HCT116 (cell line): ENCODE measurements around the gene RIT2.

Experiments
- CTCF ChIP-seq, 3 experiments: fragments of 200-600 bp in 1 of 3; sonication (generic) in 1 of 3; IDR thresholded peaks in 2 of 3; conservative IDR thresholded peaks in 1 of 3; 2 replicates each; pipeline ENCODE4 v1.5.1; 2012 to 2017; ENCODE audit warnings: low read depth in 2 of 3, low read length in 2 of 3, antibody characterized with exemption in 1 of 3, borderline replicate concordance in 1 of 3, control low read depth in 1 of 3, mild to moderate bottlenecking in 1 of 3, mixed read lengths in 1 of 3, mixed run types in 1 of 3, moderate library complexity in 1 of 3; ENCODE audit not compliant: insufficient read depth in 1 of 3
- EGR1 ChIP-seq: IDR thresholded peaks from 2 replicates; pipeline ENCODE4 v1.6.1; 2012; ENCODE audit warnings: low read depth
- FOSL1 ChIP-seq: IDR thresholded peaks from 2 replicates; pipeline ENCODE4 v1.6.1; 2012; ENCODE audit warnings: low read depth
- POLR2A ChIP-seq: IDR thresholded peaks from 2 replicates; pipeline ENCODE4 v1.7.0; 2011; ENCODE audit warnings: borderline replicate concordance; ENCODE audit not compliant: insufficient read depth, insufficient read length; ENCODE audit errors: extremely low read depth
- REST ChIP-seq: IDR thresholded peaks from 2 replicates; pipeline ENCODE4 v1.6.1; 2012; ENCODE audit warnings: low read depth
- ZBTB33 ChIP-seq: IDR thresholded peaks from 2 replicates; pipeline ENCODE4 v1.6.1; 2011; ENCODE audit warnings: mild to moderate bottlenecking, low read length, moderate library complexity; ENCODE audit not compliant: insufficient replicate concordance; ENCODE audit errors: extremely low read depth

GRCh38 chr18:42706618-42707017 is 408.9 kb downstream of the RIT2 start:
- TF ChIP-seq FOSL1 (no peak), EGR1 (no peak), REST (no peak), CTCF (IDR thresholded peaks at IDR 0.05 in 2 of 3, conservative IDR thresholded peaks at IDR 0.05 in 1 of 3; ENCODE audit: borderline replicate concordance in 1 of 3, insufficient read depth in 1 of 3, low read depth in 2 of 3, low read length in 2 of 3) (no peak), POLR2A (no peak), ZBTB33 (no peak)
